T-helper 2 cell (primary cell): Measurements from ENCODE around the gene HACL1.

Experiments used
- DNase-seq, 5 experiments: peaks; one replicate each; pipeline versions ENCODE4 v3.0.0 to v3.0.0-alpha.2; 2012 to 2022
- total RNA-seq, 2 donors: gene quantifications; one replicate each; lab custom pipeline; 2026; lab: John Stamatoyannopoulos, UW

The HACL1 gene
- total RNA-seq, result 29.0 to 38.7 reads per million in 2 donors

DNA sequence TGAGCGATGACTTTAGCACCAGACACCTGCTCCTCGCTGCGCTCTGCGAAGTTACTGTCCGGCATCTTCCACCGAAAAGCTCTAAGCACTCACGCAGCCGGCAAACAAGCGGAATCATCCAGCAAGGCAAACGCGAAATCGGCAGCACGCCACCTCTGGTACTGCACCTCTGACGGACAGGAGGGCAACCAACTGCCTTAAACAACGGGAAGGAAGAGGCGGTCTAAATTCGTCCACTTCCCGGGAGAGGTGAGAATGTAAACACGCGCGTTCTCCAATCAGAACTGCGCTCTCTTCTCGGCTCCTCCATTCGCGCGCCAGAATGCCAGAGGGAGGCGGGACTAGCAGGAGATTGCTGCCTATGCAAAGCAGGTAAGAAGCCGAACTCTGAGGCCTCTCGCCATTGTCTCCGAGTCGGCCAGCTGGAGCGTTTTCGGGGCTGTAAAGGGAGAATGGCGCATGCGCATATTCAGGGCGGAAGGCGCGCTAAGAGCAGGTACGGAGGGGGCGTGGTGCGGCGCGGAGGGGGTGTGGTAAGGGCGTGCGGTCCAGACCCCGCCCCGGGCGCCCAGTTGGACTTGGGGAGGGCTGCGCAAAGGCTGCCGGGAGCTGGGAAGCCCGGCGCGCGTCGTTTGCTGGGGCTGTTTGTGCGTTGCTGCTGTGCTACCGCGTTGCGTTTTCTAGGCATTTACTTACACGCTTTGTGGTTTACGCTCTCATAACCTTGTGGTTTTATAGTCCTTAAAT is at the start of gene HACL1, which contains the start of gene BTD:
Gene HACL1, minus strand, starts transcription at position 171 of the 747 bp plus-strand sequence. Its CDS starts 106 bp downstream, at position 65.
Gene BTD, plus strand, starts transcription at position 347 of the 747 bp plus-strand sequence. CDS start 33,695 bp downstream, outside the sequence.
- DNase-seq, result peak; percentile 97 to 100 (median 99)

DNA sequence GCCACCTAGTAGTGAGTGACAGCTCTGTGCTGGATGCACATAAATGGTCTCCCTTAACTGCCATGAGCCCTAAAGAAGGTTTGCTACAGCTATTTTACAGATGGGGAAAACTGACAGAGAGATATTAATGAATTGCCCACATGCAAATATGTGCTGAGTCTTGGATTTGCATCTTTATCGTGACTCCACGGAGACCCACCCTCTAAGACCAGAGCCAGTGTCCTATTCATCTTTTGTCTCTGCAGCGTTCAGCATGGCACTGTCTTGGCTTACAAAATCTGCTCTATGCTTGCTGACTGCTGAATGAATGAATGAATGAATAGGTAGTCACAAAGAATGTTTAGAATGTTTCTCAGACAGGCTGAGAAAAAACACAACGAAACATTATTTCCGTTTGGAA is 48.5 kb upstream of the HACL1 start:
- DNase-seq, result no peak

DNA sequence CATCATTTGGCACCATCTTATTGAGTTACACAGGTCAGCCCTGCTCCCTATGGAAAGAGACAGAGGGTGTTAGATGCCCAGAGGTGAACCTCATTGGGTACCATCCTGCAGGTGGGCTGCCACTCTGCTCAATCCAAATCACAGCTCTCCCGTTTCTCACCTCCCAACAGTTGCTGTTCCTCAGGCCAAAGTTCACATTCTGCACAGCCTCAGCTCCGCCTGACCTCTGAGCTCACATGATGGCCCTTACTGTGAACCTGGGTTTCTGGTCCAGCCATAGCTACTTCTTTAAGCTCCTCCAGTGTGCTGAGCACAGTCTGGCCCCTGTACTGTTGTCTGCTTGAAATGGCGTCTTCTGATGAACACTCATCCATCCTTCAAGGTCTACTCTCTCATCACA is 48.0 kb upstream of the HACL1 start:
- no peak for DNase-seq

DNA sequence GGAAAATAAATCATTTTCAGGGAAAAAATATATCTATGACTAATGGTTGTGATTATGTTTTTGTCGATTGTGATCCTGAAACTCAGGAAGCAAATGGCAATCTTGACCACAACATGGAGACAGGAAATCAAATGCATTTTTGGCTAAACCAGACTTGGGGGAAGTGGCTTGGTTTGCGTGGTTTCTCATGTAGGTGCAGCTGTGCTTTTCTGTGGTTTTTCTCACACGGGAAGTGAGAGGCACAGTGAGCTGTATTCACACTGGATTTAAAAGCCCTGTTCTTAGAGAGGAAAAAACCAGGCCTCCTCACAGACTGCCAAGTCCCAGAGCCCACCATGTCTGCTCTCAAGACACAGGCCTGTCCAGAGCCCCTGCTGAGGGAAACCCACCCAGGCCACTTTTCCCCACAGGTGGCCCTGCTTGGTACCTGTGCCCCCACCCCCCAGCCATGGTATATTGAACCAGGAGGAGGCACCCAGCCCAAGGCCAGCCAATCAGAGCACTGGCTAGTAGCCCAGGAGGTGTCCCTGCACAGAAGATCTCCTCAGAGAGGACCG is 46.3 kb upstream of the HACL1 start:
- peak in 3 of 5 experiments; percentile 27 to 96 (median 65) for DNase-seq

DNA sequence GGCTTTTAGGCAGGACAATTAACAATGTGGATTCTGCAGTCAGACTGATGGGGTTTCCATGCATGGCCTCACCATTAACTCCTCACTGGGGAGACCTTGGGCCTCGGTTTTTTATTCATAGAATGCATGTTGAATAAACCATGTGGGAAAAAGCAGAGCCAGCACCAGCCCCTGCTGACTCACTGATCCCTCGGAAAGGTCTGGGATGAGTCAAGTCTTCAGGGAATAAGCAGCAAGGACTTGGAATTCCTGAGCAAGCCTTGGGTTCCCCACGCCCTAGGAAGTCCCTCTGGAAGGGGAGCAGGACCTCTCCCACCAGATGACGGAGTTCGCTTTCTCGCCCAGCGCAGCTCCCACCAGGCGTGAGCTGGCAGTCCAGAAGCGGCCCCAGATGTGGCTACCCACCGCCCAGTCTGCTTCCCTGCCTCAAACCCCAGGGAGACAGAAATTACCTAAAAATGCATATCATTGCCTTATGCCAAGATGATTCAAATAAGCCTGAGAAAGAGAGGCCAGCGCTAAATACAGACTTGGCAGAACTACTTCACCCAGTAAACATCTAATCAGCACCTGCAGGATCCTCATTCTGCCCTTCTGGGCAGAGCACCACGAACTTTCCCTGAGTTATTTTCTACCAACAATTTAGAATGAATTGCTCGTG is 45.6 kb upstream of the HACL1 start:
- peak in 1 of 5 experiments; percentile 30 for DNase-seq

DNA sequence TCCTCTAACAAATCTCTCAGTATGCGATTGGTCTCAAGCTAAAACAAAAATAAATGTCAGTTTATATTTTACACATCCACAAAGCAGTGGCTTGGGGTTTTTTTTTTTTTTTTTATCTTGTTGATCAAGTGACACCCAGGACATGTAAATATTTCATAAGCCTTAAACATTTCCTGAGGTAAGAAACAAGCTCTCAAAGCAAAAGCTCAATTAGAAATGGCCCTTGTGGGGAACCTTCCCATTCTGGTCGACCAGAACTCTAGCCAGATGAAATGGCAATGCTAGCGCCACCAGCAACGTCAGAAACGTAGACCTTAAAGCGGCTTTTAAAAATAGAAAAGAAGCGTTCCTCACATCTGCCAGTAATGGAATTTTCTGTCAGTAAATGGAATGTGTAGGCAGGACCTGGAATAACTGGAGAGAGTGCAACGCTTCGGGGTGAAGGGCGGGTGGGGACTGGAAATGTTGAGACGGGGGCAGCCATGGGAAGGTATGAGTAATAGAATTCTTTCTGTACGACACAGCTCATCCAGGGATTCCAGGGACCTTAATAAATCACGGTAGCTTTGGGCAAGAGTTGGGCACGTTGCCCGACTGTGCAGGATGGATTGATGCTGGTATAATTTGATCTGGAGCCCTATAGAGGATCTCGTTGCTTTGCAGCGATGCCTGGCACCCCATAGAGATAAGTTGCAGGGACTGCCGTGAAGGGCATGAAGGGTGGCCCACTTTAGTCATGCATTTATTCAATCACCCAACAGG is 44.6 kb upstream of the HACL1 start:
- peak in 1 of 5 experiments; percentile 76 for DNase-seq

DNA sequence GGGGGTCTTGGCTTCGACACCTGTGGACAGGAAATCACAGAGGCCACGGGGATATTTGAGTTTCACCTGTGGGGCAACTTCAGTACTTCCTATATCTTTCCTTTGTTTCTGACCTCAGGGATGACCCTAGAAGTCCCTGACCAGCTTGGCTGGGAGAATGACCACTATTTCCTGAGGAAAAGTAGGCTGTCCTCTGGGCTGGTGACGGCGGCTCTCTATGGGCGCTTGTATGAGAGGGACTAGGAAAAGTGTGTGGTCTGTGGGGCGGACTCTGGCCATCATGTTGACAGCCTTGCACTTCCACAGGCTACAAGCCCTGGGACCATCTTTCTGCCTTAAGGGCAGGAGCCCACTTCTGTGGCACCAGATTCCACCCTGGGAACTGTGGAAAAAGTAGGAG is 43.9 kb upstream of the HACL1 start:
- no peak for DNase-seq

DNA sequence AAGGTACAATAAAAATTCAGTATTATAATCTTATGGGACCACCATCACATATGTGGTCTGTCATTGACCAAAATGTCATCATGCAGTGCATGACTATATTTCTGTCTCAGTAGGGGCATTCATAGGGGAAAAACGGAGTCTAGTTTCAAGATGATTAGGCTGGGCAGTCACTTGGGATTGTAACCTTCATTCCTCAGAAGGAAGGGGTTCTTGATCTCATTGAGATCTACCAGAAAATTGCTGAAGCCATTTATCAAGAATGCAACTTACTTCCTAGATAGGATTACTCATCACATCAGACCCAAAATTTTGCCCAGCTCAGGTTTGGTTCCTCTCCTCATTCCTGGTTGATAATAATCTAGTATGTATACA is 37.5 kb upstream of the HACL1 start:
- DNase-seq, result no peak

DNA sequence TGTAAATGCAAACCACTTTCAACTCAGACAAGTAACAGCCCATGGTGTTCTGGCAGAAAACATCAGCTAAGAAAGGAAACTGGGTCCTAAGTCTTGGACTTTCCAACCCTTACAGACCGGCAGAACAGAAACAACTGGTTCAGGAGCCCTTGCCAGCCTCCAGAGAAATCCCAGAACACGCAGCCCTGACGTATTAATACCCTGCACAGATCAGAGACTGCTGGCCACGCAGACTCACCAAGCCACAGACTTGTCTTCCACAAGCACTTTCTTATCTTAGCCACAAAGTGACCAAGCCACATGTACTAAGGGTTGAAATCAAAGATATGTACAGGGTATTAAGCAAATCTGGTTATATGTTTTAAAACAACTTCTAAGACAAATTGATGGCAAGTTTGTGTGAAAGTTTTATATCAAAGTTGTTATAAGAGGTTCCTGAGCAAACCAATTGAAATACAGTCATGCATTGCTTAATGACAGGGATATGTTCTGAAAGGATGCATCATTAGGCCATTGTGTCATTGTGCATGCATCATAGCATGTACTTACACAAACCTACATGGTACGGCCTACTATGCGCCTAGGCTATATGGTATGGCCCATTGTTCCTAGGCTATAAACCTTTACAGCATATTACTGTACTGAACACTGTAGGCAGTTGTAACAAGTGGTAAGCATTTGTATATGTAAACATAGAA is 37.0 kb upstream of the HACL1 start:
- no peak for DNase-seq

DNA sequence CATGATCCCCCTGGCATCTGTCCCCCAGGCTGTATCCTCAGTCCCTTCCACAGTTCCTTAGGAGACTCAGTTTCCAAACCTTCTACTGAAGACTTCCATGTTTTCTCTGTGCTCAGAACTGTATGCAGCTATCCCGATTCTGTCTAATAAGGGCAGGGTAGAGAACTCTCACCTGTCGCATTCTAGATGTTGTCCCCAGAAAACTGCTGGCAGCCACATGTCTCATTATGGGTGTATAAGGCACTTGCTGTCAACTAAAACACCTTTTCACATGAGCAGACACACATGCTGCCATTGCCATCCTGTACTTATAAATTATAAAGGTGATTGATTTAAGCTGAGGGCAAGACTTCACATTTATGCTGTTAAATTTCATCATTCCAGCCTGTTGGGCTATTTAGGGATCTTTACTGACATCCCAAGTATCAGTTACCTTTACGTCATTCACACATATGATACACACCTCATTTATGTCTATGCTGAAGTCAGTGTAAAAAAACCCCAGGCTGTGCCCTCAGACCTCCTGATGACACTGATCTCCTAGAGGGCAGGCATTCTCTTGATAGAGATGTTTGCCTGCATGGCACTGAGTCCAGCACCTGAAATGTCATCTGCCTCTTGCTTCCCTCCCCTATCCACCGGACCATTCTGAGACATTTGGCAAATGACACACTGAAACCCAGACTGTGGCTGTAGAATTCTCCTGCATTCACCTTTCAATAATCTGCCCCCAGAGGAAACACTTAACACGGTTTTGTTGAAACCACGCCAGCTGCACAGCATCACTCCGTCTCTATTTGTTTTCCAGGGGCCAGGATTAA is 36.0 kb upstream of the HACL1 start:
- DNase-seq, result peak in 1 of 5 experiments; percentile 30

DNA sequence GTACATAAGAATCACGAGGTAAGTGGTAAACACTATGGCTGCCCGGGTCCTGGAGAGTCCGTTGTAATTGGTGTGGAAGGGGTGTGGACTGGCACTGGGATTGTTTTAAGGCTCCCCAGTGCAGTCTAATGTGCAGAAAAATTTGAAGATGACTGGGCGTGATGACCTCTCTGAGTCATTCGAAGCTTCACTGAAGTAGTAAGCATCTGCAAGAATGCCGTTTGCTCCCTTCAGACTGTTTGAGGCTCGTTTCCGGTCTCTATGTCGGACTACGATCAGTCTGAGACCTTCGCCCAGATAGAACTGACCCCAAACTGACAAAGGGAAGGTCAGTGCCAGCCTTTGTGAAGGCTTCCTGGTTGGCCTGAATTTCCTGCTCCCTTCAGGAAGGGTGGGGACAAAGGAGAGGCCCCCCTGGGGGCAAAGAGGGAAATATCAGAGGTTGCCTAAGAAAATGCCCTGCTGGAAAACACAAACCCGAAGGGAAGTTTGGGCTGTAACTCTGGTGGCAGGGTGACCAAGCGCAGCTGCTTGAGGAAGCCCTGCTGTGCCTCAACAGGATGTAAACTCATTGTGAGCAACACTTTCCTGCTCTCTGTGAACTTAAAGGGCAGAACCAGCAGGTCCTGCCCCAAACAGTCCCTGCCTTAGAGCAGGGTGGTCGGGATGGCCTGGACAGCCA is 34.8 kb upstream of the HACL1 start:
- peak in 1 of 5 experiments; percentile 81 for DNase-seq

DNA sequence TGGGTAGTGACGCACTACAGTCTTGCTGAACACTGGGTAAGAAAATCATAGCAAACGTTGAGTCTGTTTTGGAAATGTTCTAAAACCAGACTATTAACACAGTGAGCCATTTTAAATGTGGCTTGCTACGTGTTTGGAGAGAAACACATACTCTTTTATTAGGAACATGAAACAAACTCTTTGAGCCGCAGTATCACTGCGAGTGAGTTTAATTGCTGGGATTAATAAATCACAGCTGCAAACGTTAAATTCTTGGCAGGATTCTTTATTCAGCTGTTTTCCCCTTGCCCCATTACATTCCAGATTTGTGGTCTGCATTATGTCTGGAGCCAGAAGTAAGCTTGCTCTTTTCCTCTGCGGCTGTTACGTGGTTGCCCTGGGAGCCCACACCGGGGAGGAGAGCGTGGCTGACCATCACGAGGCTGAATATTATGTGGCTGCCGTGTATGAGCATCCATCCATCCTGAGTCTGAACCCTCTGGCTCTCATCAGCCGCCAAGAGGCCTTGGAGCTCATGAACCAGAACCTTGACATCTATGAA is 33.8 kb upstream of the HACL1 start:
- DNase-seq, result no peak

DNA sequence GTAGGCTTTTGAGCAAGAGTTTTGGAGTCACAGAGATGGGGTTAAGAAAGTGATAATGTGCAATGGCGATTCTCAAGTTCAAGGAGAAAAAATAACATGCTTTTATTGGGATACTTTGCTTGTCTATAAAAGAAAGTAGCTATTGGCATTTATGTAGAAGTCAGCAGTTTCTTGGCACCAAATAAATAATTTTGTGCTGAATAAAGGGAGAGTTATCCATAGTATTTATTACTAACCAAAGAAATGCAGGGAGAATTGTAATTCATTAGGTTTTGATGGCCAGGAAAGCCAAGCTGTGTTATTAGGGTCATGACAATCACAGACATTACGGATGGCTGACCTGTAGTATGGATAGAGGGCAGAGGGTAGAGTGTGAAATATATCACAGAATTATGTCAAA is 33.3 kb upstream of the HACL1 start:
- DNase-seq, result no peak

DNA sequence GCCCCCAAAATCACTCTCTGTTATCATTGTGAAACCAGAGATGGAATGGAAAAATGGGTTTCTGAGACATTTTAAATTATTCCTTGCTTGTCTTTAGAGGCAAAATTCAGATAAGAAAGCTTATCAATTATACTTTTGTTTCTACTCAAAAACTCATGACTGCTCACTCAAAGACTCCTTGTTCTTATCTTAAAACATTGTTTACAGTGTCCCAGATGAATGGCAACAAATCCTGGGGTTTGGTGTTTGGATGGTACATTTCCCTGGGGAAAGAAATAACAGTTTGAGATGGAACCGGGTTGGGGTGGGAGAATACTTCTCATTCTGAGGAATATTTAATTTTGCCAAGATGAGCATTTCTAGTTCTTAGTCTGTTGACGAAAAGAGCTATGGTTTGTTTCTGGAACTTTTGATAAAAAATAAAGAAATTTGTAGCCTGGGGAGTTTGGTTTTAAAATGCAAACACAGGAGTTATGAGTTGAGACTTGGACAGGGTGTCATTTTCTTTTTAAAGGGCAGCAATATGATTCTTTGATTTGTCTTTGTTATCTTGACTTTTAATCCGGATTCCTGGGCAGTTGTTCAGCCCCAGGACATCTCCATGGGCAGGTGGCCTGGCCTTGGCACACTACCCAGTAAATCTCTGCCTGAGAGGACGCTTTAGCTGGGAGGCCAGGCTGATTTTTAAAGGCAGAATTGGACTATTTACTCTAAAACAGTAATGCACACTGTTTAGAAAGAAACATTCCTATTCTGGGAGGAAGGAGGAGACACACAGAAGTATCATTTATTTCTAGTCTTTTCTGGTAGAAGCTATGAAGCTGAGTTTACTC is 32.6 kb upstream of the HACL1 start:
- no peak for DNase-seq

DNA sequence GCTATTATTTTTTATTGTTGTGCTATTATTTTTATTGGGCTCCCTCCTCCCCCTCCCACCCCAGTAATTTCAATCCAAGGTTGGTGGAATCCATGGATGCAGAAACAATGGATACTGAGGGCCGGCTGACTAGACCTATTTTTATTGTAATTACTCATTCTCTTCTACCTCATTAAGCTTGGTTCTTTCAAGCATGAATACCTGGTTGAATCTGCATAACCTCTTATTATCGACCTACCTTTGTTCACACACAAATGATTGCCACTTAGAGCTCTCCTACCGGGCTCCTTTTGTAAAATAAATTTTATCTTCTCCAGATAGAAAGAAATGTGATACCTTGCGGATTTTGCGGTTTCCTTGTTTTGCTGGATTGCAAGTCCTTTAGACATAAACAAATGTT is 31.8 kb upstream of the HACL1 start:
- no peak for DNase-seq

DNA sequence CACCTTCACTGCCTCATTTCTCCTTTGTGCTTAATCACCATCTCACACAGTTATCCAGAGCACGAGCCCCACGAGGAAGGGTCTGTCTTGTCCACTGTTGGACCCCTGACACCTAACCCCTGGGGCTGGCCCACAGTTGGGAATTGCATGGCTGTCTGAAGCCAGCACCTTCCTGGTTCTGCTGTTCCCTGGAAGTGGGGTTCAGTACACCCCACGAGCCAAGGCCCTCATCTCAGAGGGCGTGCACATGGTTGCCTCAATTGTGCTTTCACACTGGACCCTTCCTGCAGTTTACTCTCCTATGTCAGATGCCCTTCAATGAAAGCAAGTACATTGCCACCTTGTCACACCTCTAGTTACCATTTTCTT is 30.8 kb upstream of the HACL1 start:
- no peak for DNase-seq

DNA sequence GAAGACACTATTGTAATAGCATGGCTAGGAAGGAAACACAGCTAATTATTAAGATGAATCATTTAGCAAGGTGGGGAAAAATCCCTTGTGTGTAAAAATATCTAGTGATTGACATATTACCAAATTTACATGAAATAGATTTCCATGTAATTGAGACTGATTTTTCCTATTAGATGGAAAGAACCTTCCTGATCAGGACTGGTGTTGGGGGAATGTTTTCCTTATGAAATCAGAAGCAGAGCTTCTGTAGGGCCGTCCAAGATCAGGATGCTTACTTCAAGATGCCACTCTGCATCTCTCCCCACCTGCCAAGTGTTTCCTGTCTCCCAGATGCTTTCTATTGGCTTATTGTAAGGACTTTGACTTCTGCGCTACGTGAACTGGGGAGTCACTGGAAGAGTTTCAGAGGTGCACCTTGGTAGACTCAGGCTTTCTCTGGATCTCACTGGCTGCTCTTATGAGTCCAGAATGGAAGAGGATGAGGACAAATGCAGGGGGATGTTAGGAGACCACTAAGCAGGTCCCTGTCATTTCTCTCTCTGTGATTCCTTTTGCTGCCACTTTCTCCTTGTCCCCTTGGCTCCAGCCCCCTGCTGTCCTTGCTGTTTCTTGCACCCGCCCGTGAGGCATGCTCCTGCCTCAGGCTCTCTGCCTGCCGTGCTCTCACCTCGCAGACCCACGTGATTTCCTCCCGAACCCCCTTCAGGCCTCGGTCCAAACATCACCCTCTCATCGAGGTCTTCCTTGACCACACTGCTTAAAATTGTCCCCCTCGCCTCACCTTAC is 30.2 kb upstream of the HACL1 start:
- no peak for DNase-seq

DNA sequence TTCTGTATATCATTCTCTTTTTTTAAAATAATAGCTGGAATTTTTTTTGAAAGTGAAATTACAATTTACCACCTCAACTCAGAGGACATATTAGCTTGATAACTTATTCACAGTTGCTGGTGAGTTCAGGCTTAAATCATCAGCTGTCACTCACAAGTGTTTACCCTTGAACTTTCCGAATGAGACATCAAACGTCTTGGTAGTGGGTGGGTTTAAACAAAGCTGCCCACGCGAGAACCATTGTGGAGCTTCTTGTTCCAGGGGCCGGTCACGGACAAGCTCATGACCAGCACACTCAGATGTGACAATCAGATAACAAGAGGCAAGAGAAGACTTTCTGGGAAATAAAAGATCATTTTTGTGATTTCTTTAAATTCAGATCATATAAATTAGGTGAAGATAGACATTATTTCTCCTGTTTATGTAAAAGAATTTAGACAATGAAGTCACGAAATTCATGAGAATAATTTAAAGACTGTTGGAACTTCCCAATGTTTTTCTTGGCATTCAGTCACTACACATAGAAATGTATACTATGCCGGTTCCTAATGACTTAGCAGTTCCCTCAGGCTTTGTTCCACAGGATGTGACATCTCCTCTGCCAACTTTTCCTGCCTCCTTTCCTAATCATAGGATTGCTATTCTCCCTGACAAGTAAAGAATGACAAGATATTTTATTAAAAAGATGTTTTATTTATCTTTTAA is 29.4 kb upstream of the HACL1 start:
- peak in 1 of 5 experiments; percentile 62 for DNase-seq
